OCI-LY7 (cell line): Measurements from ENCODE around the gene UBTD1. TPM values are rescaled to one million over a fixed set of nuclear protein-coding genes. Genes with fewer than 3 reads are reported as not detected.
"Not testable (repeated sequence)": the region's sequence is repeated elsewhere in the genome, so short reads cannot be mapped to it uniquely, and the experiment has no call there.

Source experiments
- BruUV-seq: library from RNA; stranded (reverse); fragments of 400-500 nt; replicated peaks from 2 replicates; lab custom pipeline; 2021; lab: Mats Ljungman, UMichigan
- CTCF ChIA-PET: fragments of 300-600 bp; sonication (Branson Sonifier 250); formaldehyde crosslinking; loops from one replicate; lab custom pipeline; 2022; ENCODE audit warnings: antibody characterized with exemption; ENCODE audit not compliant: unreplicated experiment; lab: Charles Lee
- POLR2A ChIA-PET: fragments of 300-600 bp; sonication (Branson Sonifier 250); formaldehyde crosslinking; loops from one replicate; lab custom pipeline; 2022; ENCODE audit warnings: antibody characterized with exemption; lab: Charles Lee
- DNase-seq: peaks from one replicate; pipeline ENCODE4 v3.0.0-alpha.2; 2015; ENCODE audit warnings: low spot score
- H2AFZ ChIP-seq: fragments of 200-600 bp; sonication (generic), shearing (Covaris generic); 2 replicates; pipeline ENCODE4 v1.6.1; 2014; ENCODE audit warnings: mild to moderate bottlenecking, antibody characterized with exemption, low read length, moderate library complexity
- H3K27ac ChIP-seq: fragments of 200-600 bp; sonication (generic); 2 replicates; pipeline ENCODE4 v1.5.1; 2014; ENCODE audit warnings: mixed run types, low read depth, mild to moderate bottlenecking, moderate library complexity, low read length, inconsistent platforms; ENCODE audit not compliant: poor library complexity, severe bottlenecking
- H3K36me3 ChIP-seq: fragments of 200-600 bp; sonication (generic); 2 replicates; pipeline ENCODE4 v1.6.1; 2014; ENCODE audit warnings: mild to moderate bottlenecking, antibody characterized with exemption, low read length, moderate library complexity, mixed read lengths; ENCODE audit not compliant: insufficient read depth
- H3K4me1 ChIP-seq: fragments of 200-600 bp; sonication (generic); 2 replicates; pipeline ENCODE4 v1.5.1; 2014; ENCODE audit warnings: mild to moderate bottlenecking, low read length; ENCODE audit not compliant: insufficient read depth, poor library complexity, severe bottlenecking
- H3K4me2 ChIP-seq: fragments of 200-600 bp; sonication (generic); 2 replicates; pipeline ENCODE4 v1.6.1; 2014; ENCODE audit warnings: mild to moderate bottlenecking, low read length
- H3K4me3 ChIP-seq: fragments of 200-600 bp; sonication (generic); 2 replicates; pipeline ENCODE4 v1.5.1; 2014; ENCODE audit warnings: mild to moderate bottlenecking, low read depth, low read length; ENCODE audit not compliant: poor library complexity, severe bottlenecking
- H3K79me2 ChIP-seq: fragments of 200-600 bp; sonication (generic); 2 replicates; pipeline ENCODE4 v1.6.1; 2016; ENCODE audit warnings: low read depth, mild to moderate bottlenecking, low read length, moderate library complexity, mixed read lengths; ENCODE audit not compliant: insufficient read depth
- H3K9me2 ChIP-seq: fragments of 200-600 bp; sonication (generic); 2 replicates; pipeline ENCODE4 v1.6.1; 2016; ENCODE audit warnings: mild to moderate bottlenecking, low read length, mixed read lengths; ENCODE audit not compliant: insufficient read depth
- H3K9me3 ChIP-seq: fragments of 200-600 bp; sonication (generic); 2 replicates; pipeline ENCODE4 v1.6.1; 2014; ENCODE audit warnings: mild to moderate bottlenecking, mixed run types, low read length, mixed read lengths
- H4K20me1 ChIP-seq: fragments of 200-600 bp; sonication (generic); 2 replicates; pipeline ENCODE4 v1.6.1; 2014; ENCODE audit warnings: mild to moderate bottlenecking, antibody characterized with exemption, low read length, moderate library complexity, mixed read lengths; ENCODE audit not compliant: insufficient read depth
- EZH2phosphoT487 ChIP-seq: fragments of 200-600 bp; sonication (generic); IDR thresholded peaks from 2 replicates; pipeline ENCODE4 v1.6.1; 2018; ENCODE audit warnings: low read depth, borderline replicate concordance, mild to moderate bottlenecking, mixed run types, antibody characterized with exemption, low read length, moderate library complexity, mixed read lengths
- intact Hi-C: fragments of 100-400 bp; cut with micrococcal nuclease; formaldehyde crosslinking; loops from one replicate; pipeline ENCODE4 v1.10.0; 2022; ENCODE audit not compliant: unreplicated experiment
- total RNA-seq, 2 experiments: library from RNA; depleted of rRNA in 1 of 2; stranded (reverse); fragments of >200 nt in 1 of 2; shearing (Covaris generic) in 1 of 2; gene quantifications; 2 replicates each; pipeline ENCODE4 v1.2.3, GENCODE V29; 2014 to 2022
- TF ChIP-seq, protein P1 (sequence below): fragments of 200-600 bp; sonication (generic); conservative IDR thresholded peaks from 2 replicates; pipeline ENCODE4 v1.5.1; 2014; ENCODE audit warnings: mild to moderate bottlenecking, antibody characterized with exemption, low read length, moderate library complexity, mixed read lengths

Gene UBTD1
- total RNA-seq, 2 experiments from 2014 or later = 1.4 to 2.2 TPM

DNA sequence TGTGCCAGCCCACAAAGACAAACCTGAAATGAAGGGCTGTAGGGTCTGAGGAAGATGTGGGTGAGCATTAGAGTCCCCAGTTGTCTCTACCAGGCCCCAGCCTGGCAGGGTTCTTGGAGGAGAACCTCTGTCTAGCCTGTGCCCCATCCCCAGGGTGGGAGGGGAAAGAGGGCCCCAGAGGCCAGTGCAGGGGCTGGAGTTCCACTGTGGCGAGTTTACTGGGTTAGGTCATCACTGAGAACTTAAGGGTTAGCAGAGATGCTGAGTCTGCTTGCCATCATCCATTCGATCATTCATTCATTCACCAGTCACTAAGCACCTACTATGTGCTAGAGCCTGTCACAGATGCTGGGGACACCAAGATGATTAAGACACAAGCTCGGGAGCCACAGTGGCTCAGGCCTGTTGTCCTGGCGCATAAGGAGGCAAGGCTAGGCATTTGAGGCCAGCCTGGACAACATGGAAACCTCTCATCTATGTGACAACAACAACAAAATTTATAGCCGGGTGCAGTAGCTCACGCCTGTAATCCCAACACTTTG lies 76.5 kb downstream of the UBTD1 start:
- Histone ChIP-seq H3K27ac (no peak overlapping the region), H3K9me2 (no peaks in the 10 kb centered on the region), H3K4me2 (no peak overlapping the region), H3K36me3 (no peaks in the 10 kb centered on the region), H3K79me2 (no peaks in the 10 kb centered on the region), H3K9me3 (no peaks in the 10 kb centered on the region), H3K4me1 (no peaks in the 10 kb centered on the region), H3K4me3 (no peak overlapping the region), H2AFZ (no peak overlapping the region), H4K20me1 (no peaks in the 10 kb centered on the region)
- intact Hi-C loops = no loop called here
- no peak for DNase-seq
- BruUV-seq = no TSS peak
- CTCF ChIA-PET = no interaction called here
- no peak for TF ChIP-seq EZH2phosphoT487
- TF ChIP-seq, protein P1, sequence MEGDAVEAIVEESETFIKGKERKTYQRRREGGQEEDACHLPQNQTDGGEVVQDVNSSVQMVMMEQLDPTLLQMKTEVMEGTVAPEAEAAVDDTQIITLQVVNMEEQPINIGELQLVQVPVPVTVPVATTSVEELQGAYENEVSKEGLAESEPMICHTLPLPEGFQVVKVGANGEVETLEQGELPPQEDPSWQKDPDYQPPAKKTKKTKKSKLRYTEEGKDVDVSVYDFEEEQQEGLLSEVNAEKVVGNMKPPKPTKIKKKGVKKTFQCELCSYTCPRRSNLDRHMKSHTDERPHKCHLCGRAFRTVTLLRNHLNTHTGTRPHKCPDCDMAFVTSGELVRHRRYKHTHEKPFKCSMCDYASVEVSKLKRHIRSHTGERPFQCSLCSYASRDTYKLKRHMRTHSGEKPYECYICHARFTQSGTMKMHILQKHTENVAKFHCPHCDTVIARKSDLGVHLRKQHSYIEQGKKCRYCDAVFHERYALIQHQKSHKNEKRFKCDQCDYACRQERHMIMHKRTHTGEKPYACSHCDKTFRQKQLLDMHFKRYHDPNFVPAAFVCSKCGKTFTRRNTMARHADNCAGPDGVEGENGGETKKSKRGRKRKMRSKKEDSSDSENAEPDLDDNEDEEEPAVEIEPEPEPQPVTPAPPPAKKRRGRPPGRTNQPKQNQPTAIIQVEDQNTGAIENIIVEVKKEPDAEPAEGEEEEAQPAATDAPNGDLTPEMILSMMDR = no peak
- POLR2A ChIA-PET = interaction anchor here (1.0 kb wide), 1 partner anchor 22 kb away, joined by 3 read pairs; no protein-coding TSS in a partner anchor

DNA sequence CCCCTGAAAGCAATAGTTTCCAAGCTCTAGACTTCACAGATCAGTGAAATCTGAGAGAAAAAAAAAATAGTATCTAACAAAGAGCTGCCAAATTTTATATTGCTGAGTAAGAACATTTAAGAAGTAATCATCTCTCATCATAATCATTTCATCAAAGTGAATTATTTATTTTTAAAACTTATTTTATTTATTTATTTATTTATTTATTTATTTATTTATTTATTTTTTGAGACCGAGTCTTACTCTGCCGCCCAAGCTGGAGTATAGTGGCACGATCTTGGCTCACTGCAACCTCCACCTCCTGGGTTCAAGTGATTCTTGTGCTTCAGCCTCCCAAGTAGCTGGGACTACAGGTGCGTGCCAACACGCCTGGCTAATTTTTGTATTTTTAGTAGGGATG lies 77.8 kb downstream of the UBTD1 start:
- H3K27ac ChIP-seq, H3K4me1 ChIP-seq, H3K4me2 ChIP-seq, H2AFZ ChIP-seq, H3K79me2 ChIP-seq, BruUV-seq, H3K36me3 ChIP-seq, H3K4me3 ChIP-seq, CTCF ChIA-PET, intact Hi-C loops, H4K20me1 ChIP-seq, DNase-seq, H3K9me2 ChIP-seq, H3K9me3 ChIP-seq: not testable (repeated sequence)
- POLR2A ChIA-PET = interaction anchor here (0.9 kb wide), 1 partner anchor 29 kb away, joined by 4 read pairs; no protein-coding TSS in a partner anchor

DNA sequence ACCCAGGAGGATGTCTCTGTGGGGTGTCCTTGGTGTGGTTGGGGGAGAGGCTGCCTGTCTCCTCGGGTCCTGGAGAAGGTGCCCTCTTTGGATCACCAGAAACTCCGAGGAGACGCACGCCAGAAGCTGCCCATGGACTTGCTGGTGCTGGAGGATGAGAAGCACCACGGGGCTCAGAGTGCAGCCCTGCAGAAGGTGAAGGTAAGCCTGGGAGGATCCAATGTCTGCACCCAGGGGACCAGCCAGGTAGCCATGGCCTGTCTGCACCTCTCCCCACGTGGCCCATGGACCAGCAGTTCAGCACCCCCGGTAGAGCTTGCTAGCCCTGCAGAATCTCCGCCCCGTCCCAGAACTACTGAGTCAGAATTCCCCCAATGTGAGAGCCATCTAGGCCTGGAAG lies 79.0 kb downstream of the UBTD1 start:
- BruUV-seq = no TSS peak
- CTCF ChIA-PET = no interaction called here
- H3K27ac ChIP-seq = no peak overlapping the region
- POLR2A ChIA-PET = interaction anchor here (0.6 kb wide), 1 partner anchor 14 kb away, joined by 4 read pairs; no protein-coding TSS in a partner anchor
- H3K9me2 ChIP-seq = no peaks in the 10 kb centered on the region
- no peaks in the 10 kb centered on the region for H3K36me3 ChIP-seq
- H4K20me1 ChIP-seq = no peaks in the 10 kb centered on the region
- no peaks in the 10 kb centered on the region for H3K79me2 ChIP-seq
- H3K9me3 ChIP-seq = no peaks in the 10 kb centered on the region
- no peak for TF ChIP-seq EZH2phosphoT487
- TF ChIP-seq, protein P1 = no peak
- no peak overlapping the region for H2AFZ ChIP-seq
- intact Hi-C loops = no loop called here
- no peak for DNase-seq
- H3K4me2 ChIP-seq = no peak overlapping the region
- no peaks in the 10 kb centered on the region for H3K4me1 ChIP-seq
- no peak overlapping the region for H3K4me3 ChIP-seq
